Activated naive CD8-positive, alpha-beta T cell treated with anti-CD3 and anti-CD28 coated beads for 36 hours (primary cell): Measurements from ENCODE around the gene ABHD5. TPM values are rescaled to one million over a fixed set of nuclear protein-coding genes. Genes with fewer than 3 reads are reported as not detected.

Experiments
- DNase-seq: peaks from one replicate; pipeline ENCODE4 v3.0.0; 2021
- H3K27ac Mint-ChIP-seq: one replicate; pipeline ENCODE4 v1.8.0; 2022; ENCODE audit warnings: mild to moderate bottlenecking, moderate library complexity, mixed read lengths
- H3K27me3 Mint-ChIP-seq: one replicate; pipeline ENCODE4 v1.8.0; 2022; ENCODE audit warnings: mild to moderate bottlenecking, mixed read lengths
- H3K36me3 Mint-ChIP-seq: one replicate; pipeline ENCODE4 v1.8.0; 2021; ENCODE audit warnings: mild to moderate bottlenecking, mixed read lengths
- H3K4me1 Mint-ChIP-seq: one replicate; pipeline ENCODE4 v1.8.0; 2021; ENCODE audit warnings: mixed read lengths
- H3K4me3 Mint-ChIP-seq: one replicate; pipeline ENCODE4 v1.8.0; 2022; ENCODE audit warnings: mild to moderate bottlenecking, moderate library complexity, mixed read lengths
- H3K9me3 Mint-ChIP-seq: one replicate; pipeline ENCODE4 v1.8.0; 2022; ENCODE audit warnings: mixed read lengths
- total RNA-seq, 2 experiments: library from RNA; stranded (reverse); gene quantifications; one replicate each; pipeline ENCODE4 v1.2.3, GENCODE V29; 2021

ABHD5 gene
- total RNA-seq, 2 experiments from 2014 or later = 11.4 to 12.1 TPM

GRCh38 chr3:43692085-43692855 lies 1.5 kb downstream of the ABHD5 start:
- H3K27ac Mint-ChIP-seq = no peak overlapping the region

DNA sequence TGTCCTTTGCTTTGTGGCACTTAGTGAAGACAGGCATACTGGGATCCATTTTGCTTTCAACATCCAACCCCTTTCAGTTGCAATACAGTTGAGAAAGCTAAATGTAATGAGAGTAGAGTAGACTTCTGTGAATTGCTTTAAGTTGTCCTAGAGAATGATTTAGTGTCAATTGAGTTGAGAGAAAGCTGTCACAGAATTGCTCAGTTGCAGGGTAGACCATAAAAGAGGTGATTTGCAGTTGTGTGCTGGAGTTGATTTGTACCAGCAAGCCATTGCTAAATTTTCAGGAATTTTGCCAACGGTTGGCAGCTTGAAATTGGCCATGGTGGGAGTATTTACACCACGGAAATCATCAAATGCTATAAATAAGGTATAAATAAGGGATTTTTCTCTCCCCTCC lies 2.2 kb downstream of the ABHD5 start:
- Mint-ChIP-seq H3K36me3 (peaks cover 7% of the 10 kb centered on the region), H3K27me3 (no peaks in the 10 kb centered on the region), H3K4me1 (peaks cover 37% of the 10 kb centered on the region), H3K9me3 (no peaks in the 10 kb centered on the region), H3K27ac (no peak overlapping the region), H3K4me3 (no peak overlapping the region)
- no peak for DNase-seq

More at GRCh38 chr3:43692085-43692855, 1.5 kb downstream of the ABHD5 start:
- H3K9me3 Mint-ChIP-seq = no peaks in the 10 kb centered on the region
- H3K4me1 Mint-ChIP-seq = peaks cover 36% of the 10 kb centered on the region
- DNase-seq = no peak
- H3K27me3 Mint-ChIP-seq = no peaks in the 10 kb centered on the region
- peaks cover 7% of the 10 kb centered on the region for H3K36me3 Mint-ChIP-seq
- H3K4me3 Mint-ChIP-seq = peak overlapping the region; percentile 82

GRCh38 chr3:43693594-43693993 lies 2.9 kb downstream of the ABHD5 start:
- no peak overlapping the region for H3K27ac Mint-ChIP-seq
- peaks cover 2% of the 10 kb centered on the region for H3K36me3 Mint-ChIP-seq
- peaks cover 37% of the 10 kb centered on the region for H3K4me1 Mint-ChIP-seq
- no peak for DNase-seq
- H3K9me3 Mint-ChIP-seq = no peaks in the 10 kb centered on the region
- H3K4me3 Mint-ChIP-seq = no peak overlapping the region
- H3K27me3 Mint-ChIP-seq = no peaks in the 10 kb centered on the region

GRCh38 chr3:43695443-43695842 lies 4.7 kb downstream of the ABHD5 start:
- DNase-seq = no peak
- H3K4me3 Mint-ChIP-seq = no peak overlapping the region
- H3K27me3 Mint-ChIP-seq = no peaks in the 10 kb centered on the region

GRCh38 chr3:43695863-43696262 lies 5.1 kb downstream of the ABHD5 start:
- no peak for DNase-seq
- no peaks in the 10 kb centered on the region for H3K27me3 Mint-ChIP-seq
- H3K27ac Mint-ChIP-seq = no peak overlapping the region
- no peaks in the 10 kb centered on the region for H3K9me3 Mint-ChIP-seq
- H3K4me3 Mint-ChIP-seq = no peak overlapping the region
- peaks cover 41% of the 10 kb centered on the region for H3K4me1 Mint-ChIP-seq
- H3K36me3 Mint-ChIP-seq = peaks cover 8% of the 10 kb centered on the region

More at GRCh38 chr3:43695443-43695842, 4.7 kb downstream of the ABHD5 start:
- H3K9me3 Mint-ChIP-seq = no peaks in the 10 kb centered on the region
- peaks cover 10% of the 10 kb centered on the region for H3K36me3 Mint-ChIP-seq
- H3K27ac Mint-ChIP-seq = no peak overlapping the region
- peaks cover 43% of the 10 kb centered on the region for H3K4me1 Mint-ChIP-seq

- Mint-ChIP-seq H3K9me3 (no peaks in the 10 kb centered on the region), H3K27ac (no peak overlapping the region)
Measured at GRCh38 chr3:43696441-43696840, 5.7 kb downstream of the ABHD5 start.

DNA sequence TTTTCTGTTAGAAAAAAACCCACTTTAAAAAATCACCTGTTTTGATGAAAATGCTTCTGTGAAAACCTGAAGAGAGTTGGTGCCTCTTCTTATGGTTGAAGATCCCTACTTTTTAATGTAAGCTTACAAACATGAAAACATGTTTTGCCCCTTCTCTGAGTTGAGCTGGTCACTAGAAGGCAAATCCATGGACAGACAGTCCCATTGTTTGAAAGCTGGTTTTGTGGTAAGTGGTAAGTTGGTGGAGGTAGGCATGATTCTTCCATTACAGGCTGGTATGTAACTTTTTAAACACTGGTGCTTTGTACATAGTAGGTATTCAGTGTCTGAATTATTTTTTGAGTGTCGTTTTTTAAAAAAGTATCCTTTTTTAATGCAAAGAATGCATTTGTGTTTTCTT lies 6.1 kb downstream of the ABHD5 start:
- Mint-ChIP-seq H3K27ac (no peak overlapping the region), H3K4me3 (no peak overlapping the region), H3K9me3 (no peaks in the 10 kb centered on the region)

More at GRCh38 chr3:43696441-43696840, 5.7 kb downstream of the ABHD5 start:
- no peak for DNase-seq
- no peak overlapping the region for H3K4me3 Mint-ChIP-seq
- no peaks in the 10 kb centered on the region for H3K27me3 Mint-ChIP-seq
- H3K36me3 Mint-ChIP-seq = peaks cover 8% of the 10 kb centered on the region
- H3K4me1 Mint-ChIP-seq = peaks cover 41% of the 10 kb centered on the region

DNA sequence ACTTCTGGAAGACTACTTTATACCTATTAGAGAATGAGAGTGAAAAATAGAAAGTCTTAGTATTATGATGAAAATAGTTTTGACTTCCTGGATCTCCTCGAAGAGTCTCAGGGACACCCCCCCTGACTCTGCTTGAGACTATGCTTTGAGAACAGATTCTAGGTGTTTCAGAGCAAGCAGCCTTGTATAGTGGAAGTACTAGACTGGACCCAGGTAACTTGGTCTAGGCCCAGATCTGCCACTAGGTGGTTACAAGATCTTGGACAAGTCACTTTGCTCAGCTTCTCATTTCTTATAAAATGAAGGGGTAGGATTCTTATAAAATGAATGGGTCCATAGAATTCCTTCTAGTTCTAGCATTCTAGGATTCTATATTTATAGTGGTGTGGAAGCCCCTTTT lies 9.1 kb downstream of the ABHD5 start:
- Mint-ChIP-seq H3K4me1 (peaks cover 22% of the 10 kb centered on the region), H3K27ac (peak overlapping the region; percentile 54), H3K27me3 (no peaks in the 10 kb centered on the region), H3K36me3 (peaks cover 15% of the 10 kb centered on the region), H3K4me3 (no peak overlapping the region), H3K9me3 (no peaks in the 10 kb centered on the region)
- DNase-seq = no peak

More for the DNA sequence above, 6.1 kb downstream of the ABHD5 start:
- Mint-ChIP-seq H3K27me3 (no peaks in the 10 kb centered on the region), H3K4me1 (peaks cover 38% of the 10 kb centered on the region), H3K36me3 (peaks cover 8% of the 10 kb centered on the region)
- DNase-seq = no peak

GRCh38 chr3:43704697-43705096 lies 14.0 kb downstream of the ABHD5 start:
- Mint-ChIP-seq H3K9me3 (no peaks in the 10 kb centered on the region), H3K4me1 (peaks cover 14% of the 10 kb centered on the region), H3K36me3 (peaks cover 13% of the 10 kb centered on the region), H3K27me3 (no peaks in the 10 kb centered on the region), H3K4me3 (no peak overlapping the region), H3K27ac (no peak overlapping the region)
- no peak for DNase-seq

- no peaks in the 10 kb centered on the region for H3K27me3 Mint-ChIP-seq
- no peak overlapping the region for H3K27ac Mint-ChIP-seq
- DNase-seq = no peak
- H3K4me3 Mint-ChIP-seq = no peak overlapping the region
- H3K36me3 Mint-ChIP-seq = peaks cover 10% of the 10 kb centered on the region
- no peaks in the 10 kb centered on the region for H3K9me3 Mint-ChIP-seq
- peaks cover 10% of the 10 kb centered on the region for H3K4me1 Mint-ChIP-seq
Measured at GRCh38 chr3:43706342-43706741, 15.6 kb downstream of the ABHD5 start.

GRCh38 chr3:43707266-43707665 lies 16.5 kb downstream of the ABHD5 start:
- Mint-ChIP-seq H3K9me3 (no peaks in the 10 kb centered on the region), H3K27ac (no peak overlapping the region), H3K27me3 (no peaks in the 10 kb centered on the region), H3K4me1 (peaks cover 10% of the 10 kb centered on the region), H3K4me3 (no peak overlapping the region), H3K36me3 (peaks cover 15% of the 10 kb centered on the region)
- no peak for DNase-seq

DNA sequence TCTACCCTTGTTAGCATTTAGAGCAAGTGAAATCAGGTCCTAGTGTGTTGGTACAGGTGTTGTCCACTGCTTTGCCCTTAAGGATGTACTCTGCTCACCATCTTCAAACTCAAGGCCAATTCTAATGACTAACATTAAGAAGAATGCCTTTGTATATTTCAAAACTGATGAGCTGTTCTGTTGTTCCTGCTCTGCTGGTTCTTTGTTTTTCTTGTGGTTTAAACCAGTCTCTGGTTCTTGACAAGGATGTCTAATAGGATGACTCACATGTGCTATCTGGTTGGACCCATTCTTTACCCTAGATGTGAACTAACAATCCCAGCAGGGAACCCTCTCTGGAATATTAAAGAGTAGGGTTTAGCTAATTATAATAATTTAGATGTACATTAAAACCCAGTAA lies 17.3 kb downstream of the ABHD5 start:
- H3K9me3 Mint-ChIP-seq = no peaks in the 10 kb centered on the region
- peaks cover 22% of the 10 kb centered on the region for H3K36me3 Mint-ChIP-seq
- H3K4me1 Mint-ChIP-seq = peaks cover 10% of the 10 kb centered on the region
- no peaks in the 10 kb centered on the region for H3K27me3 Mint-ChIP-seq
- no peak for DNase-seq
- no peak overlapping the region for H3K4me3 Mint-ChIP-seq
- no peak overlapping the region for H3K27ac Mint-ChIP-seq

- peaks cover 21% of the 10 kb centered on the region for H3K36me3 Mint-ChIP-seq
- no peaks in the 10 kb centered on the region for H3K9me3 Mint-ChIP-seq
- peaks cover 10% of the 10 kb centered on the region for H3K4me1 Mint-ChIP-seq
- DNase-seq = no peak
- no peaks in the 10 kb centered on the region for H3K27me3 Mint-ChIP-seq
- no peak overlapping the region for H3K4me3 Mint-ChIP-seq
- H3K27ac Mint-ChIP-seq = no peak overlapping the region
Measured at GRCh38 chr3:43709022-43709421, 18.3 kb downstream of the ABHD5 start.

GRCh38 chr3:43710607-43711006 lies 19.9 kb downstream of the ABHD5 start:
- Mint-ChIP-seq H3K9me3 (no peaks in the 10 kb centered on the region), H3K4me1 (peaks cover 10% of the 10 kb centered on the region), H3K36me3 (peaks cover 21% of the 10 kb centered on the region), H3K27me3 (no peaks in the 10 kb centered on the region), H3K4me3 (no peak overlapping the region), H3K27ac (no peak overlapping the region)
- DNase-seq = no peak

DNA sequence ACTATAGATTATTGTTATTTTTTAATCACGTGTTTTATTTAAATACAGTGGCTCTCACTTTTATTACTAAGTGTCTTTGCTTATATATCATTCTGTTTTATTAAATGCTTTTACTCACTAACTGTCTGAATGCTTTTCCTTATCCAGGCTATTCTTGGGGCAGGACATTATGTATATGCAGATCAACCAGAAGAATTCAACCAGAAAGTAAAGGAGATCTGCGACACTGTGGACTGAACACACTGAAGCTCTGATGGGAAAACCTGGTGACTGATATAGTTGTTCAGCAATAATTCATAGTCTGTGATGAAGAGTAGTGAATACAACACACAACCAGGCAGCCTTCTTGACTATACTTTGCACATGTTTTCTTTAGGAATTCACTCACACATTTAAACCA lies 27.6 kb downstream of the ABHD5 start:
- no peaks in the 10 kb centered on the region for H3K27me3 Mint-ChIP-seq
- H3K4me3 Mint-ChIP-seq = no peak overlapping the region
- no peaks in the 10 kb centered on the region for H3K9me3 Mint-ChIP-seq
- H3K36me3 Mint-ChIP-seq = peaks cover 11% of the 10 kb centered on the region
- H3K4me1 Mint-ChIP-seq = no peaks in the 10 kb centered on the region
- no peak overlapping the region for H3K27ac Mint-ChIP-seq
- no peak for DNase-seq

GRCh38 chr3:43723121-43723734 lies 32.5 kb downstream of the ABHD5 start:
- DNase-seq = no peak
- no peaks in the 10 kb centered on the region for H3K9me3 Mint-ChIP-seq
- no peak overlapping the region for H3K27ac Mint-ChIP-seq
- H3K4me3 Mint-ChIP-seq = no peak overlapping the region
- H3K36me3 Mint-ChIP-seq = peaks cover 10% of the 10 kb centered on the region
- H3K4me1 Mint-ChIP-seq = no peaks in the 10 kb centered on the region
- no peaks in the 10 kb centered on the region for H3K27me3 Mint-ChIP-seq
